ENCODE measurements around the gene TDRD9.

The TDRD9 gene

GRCh38 chr14:103923863-103924262 lies 4.4 kb upstream of the TDRD9 start:
- no peak for TF ChIP-seq CTCF (IDR thresholded peaks at IDR 0.05)

- TF ChIP-seq CTCF (IDR thresholded peaks at IDR 0.05): no peak
Measured at GRCh38 chr14:103925316-103925715, 2.9 kb upstream of the TDRD9 start.

GRCh38 chr14:103927566-103927965 lies 690 bp upstream of the TDRD9 start:
- no peak for TF ChIP-seq CTCF (IDR thresholded peaks at IDR 0.05)

- no peak for TF ChIP-seq CTCF (IDR thresholded peaks at IDR 0.05)
Measured at GRCh38 chr14:103930051-103930604, 1.9 kb downstream of the TDRD9 start.

- TF ChIP-seq CTCF (IDR thresholded peaks at IDR 0.05): no peak
Measured at GRCh38 chr14:103931422-103931821, 3.2 kb downstream of the TDRD9 start.

- no peak for TF ChIP-seq CTCF (IDR thresholded peaks at IDR 0.05)
Measured at GRCh38 chr14:103932791-103933490, 4.7 kb downstream of the TDRD9 start.

GRCh38 chr14:103935102-103935501 lies 6.8 kb downstream of the TDRD9 start:
- TF ChIP-seq CTCF (IDR thresholded peaks at IDR 0.05): no peak

Measured in LNCAP (cell line).